ENCODE data around the gene NCEH1. TPM values are rescaled to one million over a fixed set of nuclear protein-coding genes. Genes with fewer than 3 reads are reported as not detected.

NCEH1 gene
- total RNA-seq, 1 experiment from 2014 or later: 4.5 TPM

- DNase-seq (ENCODE audit: low spot score) (no peak), ATAC-seq (no peak)
- Mint-ChIP-seq H3K9me3 (no peaks in the 10 kb centered on the region), H3K27ac (no peak overlapping the region), H3K4me1 (peaks cover 17% of the 10 kb centered on the region), H3K4me3 (no peak overlapping the region), H3K36me3 (no peaks in the 10 kb centered on the region), H3K27me3 (ENCODE audit: low read depth) (no peaks in the 10 kb centered on the region)
- TF ChIP-seq NFATC4 (CRISPR knock-in tag; IDR thresholded peaks at IDR 0.05) (no peak), TCF7 (CRISPR knock-in tag; IDR thresholded peaks at IDR 0.05; ENCODE audit: low read depth) (no peak), STAT6 (CRISPR knock-in tag; conservative IDR thresholded peaks at IDR 0.05; ENCODE audit: low read depth) (no peak), NR2C2 (CRISPR knock-in tag; IDR thresholded peaks at IDR 0.05) (no peak), ZNF532 (CRISPR knock-in tag; IDR thresholded peaks at IDR 0.05; ENCODE audit: borderline replicate concordance) (no peak), TEAD4 (CRISPR knock-in tag; IDR thresholded peaks at IDR 0.05) (no peak), NFE2L1 (CRISPR knock-in tag; IDR thresholded peaks at IDR 0.05) (no peak), ZBTB43 (CRISPR knock-in tag; IDR thresholded peaks at IDR 0.05) (no peak), USF1 (CRISPR knock-in tag; IDR thresholded peaks at IDR 0.05) (no peak), CTCF (IDR thresholded peaks at IDR 0.05) (no peak), HMGA2 (CRISPR knock-in tag; IDR thresholded peaks at IDR 0.05) (no peak), ZNF396 (CRISPR knock-in tag; IDR thresholded peaks at IDR 0.05; ENCODE audit: borderline replicate concordance) (no peak), ATF2 (CRISPR knock-in tag; IDR thresholded peaks at IDR 0.05; ENCODE audit: borderline replicate concordance, low read depth) (no peak), ZNF423 (CRISPR knock-in tag; IDR thresholded peaks at IDR 0.05) (no peak), MYBL2 (CRISPR knock-in tag; IDR thresholded peaks at IDR 0.05) (no peak), FOXP1 (CRISPR knock-in tag; IDR thresholded peaks at IDR 0.05; ENCODE audit: borderline replicate concordance) (no peak), GABPB1 (CRISPR knock-in tag; IDR thresholded peaks at IDR 0.05) (no peak)
- CTCF ChIA-PET: interaction anchor here (1.9 kb wide), 1 partner anchor 52 kb away, joined by 5 read pairs; the partner anchor contains the start of gene ECT2
- POLR2A ChIA-PET: no interaction called here
These were observed 12.2 kb downstream of the NCEH1 start for GRCh38 chr3:172698631-172699030.
